Uterus (tissue), 4 donors: Measurements from ENCODE around the gene ARHGEF2. TPM values are rescaled to one million over a fixed set of nuclear protein-coding genes. Genes with fewer than 3 reads are reported as not detected.

Source experiments
- DNase-seq, 2 donors: peaks; one replicate each; pipeline ENCODE4 v3.0.0-alpha.2; 2019 to 2020
- H3K27ac ChIP-seq, 2 donors: fragments of 200-600 bp; sonication (generic); 1 replicate in 1 of 2; 2 replicates in 1 of 2; pipeline ENCODE4 v1.5.1; 2016 to 2018
- H3K27me3 ChIP-seq, 2 donors: fragments of 200-600 bp; sonication (generic); one replicate each; pipeline ENCODE4 v1.5.1; 2018 to 2019; ENCODE audit warnings: control low read depth in 1 of 2
- H3K36me3 ChIP-seq, 2 donors: fragments of 200-600 bp; sonication (generic); one replicate each; pipeline ENCODE4 v1.5.1; 2019; ENCODE audit warnings: control low read depth in 1 of 2
- H3K4me1 ChIP-seq, 2 donors: fragments of 200-600 bp; sonication (generic); one replicate each; pipeline ENCODE4 v1.5.1; 2018 to 2019; ENCODE audit warnings: control low read depth in 1 of 2
- H3K4me3 ChIP-seq, 2 donors: fragments of 200-600 bp; sonication (generic); 1 replicate in 1 of 2; 2 replicates in 1 of 2; pipeline ENCODE4 v1.5.1; 2018 to 2019; ENCODE audit warnings: mild to moderate bottlenecking in 1 of 2
- H3K9me3 ChIP-seq, 2 donors: fragments of 200-600 bp; sonication (generic); one replicate each; pipeline ENCODE4 v1.5.1; 2019; ENCODE audit warnings: control low read depth in 1 of 2
- CTCF ChIP-seq, 4 experiments: fragments of 200-600 bp in 2 of 4; fragments of 450-650 bp in 2 of 4; sonication (generic) in 2 of 4; IDR thresholded peaks; one replicate each; pipeline ENCODE4 v1.5.1; 2016 to 2019; ENCODE audit warnings: antibody characterized with exemption in 4 of 4, mild to moderate bottlenecking in 2 of 4, moderate library complexity in 1 of 4
- POLR2A ChIP-seq, 2 donors: fragments of 450-650 bp; IDR thresholded peaks; one replicate each; pipeline ENCODE4 v1.6.1; 2016; ENCODE audit warnings: antibody characterized with exemption in 2 of 2, mild to moderate bottlenecking in 1 of 2, moderate library complexity in 1 of 2
- intact Hi-C: fragments of 100-400 bp; cut with DNase I; formaldehyde crosslinking; loops from one replicate; pipeline ENCODE4 v1.15.1; 2023; ENCODE audit warnings: low total_unique reads
- microRNA-seq: library from miRNA; unstranded; fragments of <30 nt; microRNA quantifications from one replicate; pipeline ENCODE4, GENCODE V29; 2016; ENCODE audit warnings: borderline microRNAs expressed, borderline replicate concordance
- small RNA-seq: library from RNA; depleted of rRNA; stranded (forward); fragments of <200 nt; gene quantifications from one replicate; pipeline ENCODE3, GENCODE V24; 2016
- total RNA-seq, 4 donors: library from RNA; depleted of rRNA in 3 of 4; stranded (reverse); fragments of >200 nt in 3 of 4; gene quantifications; one replicate each; pipeline versions ENCODE4 v1.1.0 to v1.2.4, GENCODE V29; 2014 to 2023
- donor health status: DM: yes; HTN: yes; CAD: no.

The ARHGEF2 gene
- total RNA-seq, 4 donors from 2014 or later, result 59.4 to 178 (median 72.8) TPM

- Histone ChIP-seq H3K36me3 (no peaks in the 10 kb centered on the region), H3K4me1 (no peaks in the 10 kb centered on the region), H3K9me3 (no peaks in the 10 kb centered on the region), H3K4me3 (no peak overlapping the region), H3K27ac (no peak overlapping the region), H3K27me3 (no peaks in the 10 kb centered on the region)
- intact Hi-C loops, result no loop called here
- DNase-seq, result no peak
- no peak for TF ChIP-seq POLR2A (IDR thresholded peaks at IDR 0.05)
- no peak for TF ChIP-seq CTCF (IDR thresholded peaks at IDR 0.05)
These were observed 78.2 kb downstream of the ARHGEF2 start for GRCh38 chr1:155900161-155900560.

DNA sequence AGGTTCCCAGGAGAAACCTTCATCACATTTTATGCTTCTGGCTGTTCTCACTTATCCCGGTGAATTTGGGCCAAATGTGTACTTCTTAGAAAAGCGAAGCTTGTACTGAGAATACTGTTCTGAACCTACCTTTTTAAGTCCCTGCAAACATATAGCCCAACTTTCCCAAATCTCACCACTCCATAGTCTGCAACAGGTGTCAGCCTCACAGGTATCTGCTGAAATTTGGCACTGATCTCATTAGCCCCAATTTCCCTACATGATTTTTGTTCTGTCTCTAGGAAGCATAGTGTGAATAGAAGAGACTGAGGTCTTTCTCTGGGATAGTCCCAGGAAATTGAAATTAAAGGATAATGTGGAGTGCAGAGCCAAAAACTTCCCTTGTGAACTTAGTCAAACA is 78.7 kb downstream of the ARHGEF2 start:
- H3K27ac ChIP-seq, result no peak overlapping the region
- no peaks in the 10 kb centered on the region for H3K27me3 ChIP-seq
- intact Hi-C loops, result no loop called here
- TF ChIP-seq CTCF (IDR thresholded peaks at IDR 0.05) (no peak), POLR2A (IDR thresholded peaks at IDR 0.05) (no peak)
- H3K36me3 ChIP-seq, result no peaks in the 10 kb centered on the region
- H3K4me3 ChIP-seq, result no peak overlapping the region
- no peaks in the 10 kb centered on the region for H3K4me1 ChIP-seq
- no peaks in the 10 kb centered on the region for H3K9me3 ChIP-seq
- DNase-seq, result no peak

DNA sequence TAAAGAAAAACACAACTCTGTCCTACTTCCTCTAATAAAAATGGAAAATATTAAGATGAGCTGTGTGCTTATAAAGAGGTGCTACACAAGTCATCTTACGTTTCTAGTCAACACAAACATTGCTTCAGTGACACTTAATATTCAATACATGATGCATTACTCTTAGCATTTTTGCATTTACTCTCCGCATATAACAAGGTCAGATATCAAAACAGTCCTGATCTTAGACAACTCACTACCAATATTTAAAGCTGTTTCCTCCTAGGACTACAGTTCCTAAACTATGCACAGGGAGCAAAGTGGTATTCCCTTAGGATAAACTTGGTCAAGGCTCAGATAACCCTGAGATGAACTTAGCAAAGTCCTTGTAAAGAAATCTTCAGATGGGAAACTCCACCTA is 79.5 kb downstream of the ARHGEF2 start:
- Histone ChIP-seq H3K4me1 (no peaks in the 10 kb centered on the region), H3K9me3 (no peaks in the 10 kb centered on the region), H3K27ac (no peak overlapping the region), H3K36me3 (no peaks in the 10 kb centered on the region), H3K4me3 (no peak overlapping the region), H3K27me3 (no peaks in the 10 kb centered on the region)
- no peak for DNase-seq
- TF ChIP-seq POLR2A (IDR thresholded peaks at IDR 0.05) (no peak), CTCF (IDR thresholded peaks at IDR 0.05) (no peak)
- intact Hi-C loops, result no loop called here

DNA sequence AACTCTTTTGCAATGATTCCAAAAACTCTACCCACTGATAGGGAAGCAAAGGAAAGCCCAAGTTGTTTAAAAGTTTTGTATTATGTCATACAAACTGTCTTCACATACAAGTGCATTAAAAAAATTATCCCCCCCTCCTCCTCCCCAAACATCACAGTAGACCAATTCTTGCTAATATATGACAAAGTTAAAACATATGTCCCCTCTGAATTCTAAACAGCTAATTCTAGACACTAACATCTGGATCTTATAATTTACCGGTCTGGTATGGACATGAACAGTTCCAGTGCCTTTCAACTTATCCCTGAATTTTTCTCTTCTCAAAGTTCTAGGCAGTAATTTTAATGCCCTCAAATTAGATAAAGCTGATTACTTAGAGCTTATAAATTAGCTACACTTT is 80.6 kb downstream of the ARHGEF2 start:
- H3K4me1 ChIP-seq, result peaks cover 0 to 8% of the 10 kb centered on the region in 2 donors
- intact Hi-C loops, result no loop called here
- no peaks in the 10 kb centered on the region for H3K36me3 ChIP-seq
- no peak overlapping the region for H3K4me3 ChIP-seq
- DNase-seq, result no peak
- no peaks in the 10 kb centered on the region for H3K27me3 ChIP-seq
- H3K27ac ChIP-seq, result no peak overlapping the region
- TF ChIP-seq CTCF (IDR thresholded peaks at IDR 0.05), result no peak
- TF ChIP-seq POLR2A (IDR thresholded peaks at IDR 0.05), result no peak
- H3K9me3 ChIP-seq, result no peaks in the 10 kb centered on the region

Small RNAs within 50 kb of the gene (microRNA-seq; reads per million reads assigned to microRNA genes)
- not detected for gene MIR6738

Small RNAs within 50 kb of the gene (small RNA-seq; reads per million reads assigned to genes)
- gene MIR6738 (not detected), gene SCARNA4 (not detected), gene SNORA80E (63.2 reads per million, percentile 93 among the genes with 10 or more reads in this experiment)

Other genes starting within 250 kb of the ARHGEF2 start
- 10 to 100 TPM; 49.7 to 93.8 (median 51.9) TPM for gene GON4L, start 121.3 kb downstream of the ARHGEF2 start, total RNA-seq
- 10 to 100 TPM; 12.8 to 70.5 (median 24.3) TPM for gene SYT11, start 119.0 kb downstream of the ARHGEF2 start, total RNA-seq
- 10 to 100 TPM; 12.8 to 65.6 (median 41.8) TPM for gene RIT1, start 67.2 kb downstream of the ARHGEF2 start, total RNA-seq
- 100 to 1,000 TPM in 1 of 4 donors, 10 to 100 TPM in 3; 28.8 to 139 (median 64.2) TPM for gene KHDC4, start 44.1 kb downstream of the ARHGEF2 start, total RNA-seq
- not detected for gene RXFP4, start 36.9 kb downstream of the ARHGEF2 start, total RNA-seq
- 100 to 1,000 TPM in 3 of 4 donors, 10 to 100 TPM in 1; 97.6 to 474 (median 227) TPM for gene SSR2, start 42.4 kb upstream of the ARHGEF2 start, total RNA-seq
- 10 to 100 TPM in 2 of 4 donors, 1 to 10 TPM in 2; 2.6 to 47.0 (median 12.8) TPM for gene UBQLN4, start 75.3 kb upstream of the ARHGEF2 start, total RNA-seq
- 10 to 100 TPM; 17.3 to 97.6 (median 38.1) TPM for gene LAMTOR2, start 76.2 kb upstream of the ARHGEF2 start, total RNA-seq
- 1 to 10 TPM in 2 of 4 donors, not detected in 2; 5.0 to 5.5 TPM for gene RAB25, start 82.6 kb upstream of the ARHGEF2 start, total RNA-seq
- 10 to 100 TPM in 1 of 4 donors, 1 to 10 TPM in 1, under 1 TPM in 2; 0.29 to 13.3 (median 2.0) TPM for gene MEX3A, start 103.9 kb upstream of the ARHGEF2 start, total RNA-seq
- 100 to 1,000 TPM; 245 to 533 (median 373) TPM for gene LMNA, start 136.2 kb upstream of the ARHGEF2 start, total RNA-seq
- gene SEMA4A, start 175.0 kb upstream of the ARHGEF2 start, total RNA-seq, result 1 to 10 TPM in 3 of 4 donors, not detected in 1; 3.1 to 8.2 (median 4.1) TPM
- gene SLC25A44, start 215.6 kb upstream of the ARHGEF2 start, total RNA-seq, result 10 to 100 TPM in 2 of 4 donors, 1 to 10 TPM in 2; 5.9 to 26.9 (median 11.1) TPM
- 10 to 100 TPM; 45.2 to 61.3 (median 46.0) TPM for gene PMF1, start 234.5 kb upstream of the ARHGEF2 start, total RNA-seq